Measurements from ENCODE around the gene ZSCAN5A. TPM values are rescaled to one million over a fixed set of nuclear protein-coding genes. Genes with fewer than 3 reads are reported as not detected.
A peak's percentile ranks its signal among the peaks of the same experiment; 100 is the strongest.
"Not testable (repeated sequence)": the region's sequence is repeated elsewhere in the genome, so short reads cannot be mapped to it uniquely, and the experiment has no call there.

ZSCAN5A gene
- total and polyA plus RNA-seq, 4 donors = 1.7 to 13.8 (median 9.0) TPM

GRCh38 chr19:56217039-56217949 is 97.3 kb downstream of the ZSCAN5A start:
- ATAC-seq (ENCODE audit: low FRiP score) (peak; percentile 44), DNase-seq (peak in 1 of 2 donors; percentile 48)
- H3K4me1 ChIP-seq (ENCODE audit: control insufficient read depth in 1 of 2, insufficient read depth in 2 of 2, low read length in 2 of 2) = no peaks in the 10 kb centered on the region
- H3K27me3 ChIP-seq (ENCODE audit: control insufficient read depth in 1 of 2, insufficient read depth in 2 of 2, low read length in 1 of 2) = no peaks in the 10 kb centered on the region
- 3 to 4% methylated on average over 71 to 79 of the region's 79 CpGs for WGBS, 2 donors
- no peak overlapping the region for H3K4me3 ChIP-seq (ENCODE audit: low read length in 2 of 2)
- H3K9me3 ChIP-seq (ENCODE audit: control insufficient read depth, low read length) = no peaks in the 10 kb centered on the region
- no peak overlapping the region for H3K27ac ChIP-seq (ENCODE audit: low read depth in 1 of 2, low read length in 2 of 2)
- intact Hi-C loops (cut with DNase I) = no loop called here
- H3K36me3 ChIP-seq (ENCODE audit: control insufficient read depth in 1 of 2, insufficient read depth in 2 of 2, low read length in 1 of 2) = no peaks in the 10 kb centered on the region

GRCh38 chr19:56211718-56212117 is 102.9 kb downstream of the ZSCAN5A start:
- H3K27ac ChIP-seq (ENCODE audit: low read depth in 1 of 2, low read length in 2 of 2) = no peak overlapping the region
- no peak overlapping the region for H3K4me3 ChIP-seq (ENCODE audit: low read length in 2 of 2)
- no peak for ATAC-seq (ENCODE audit: low FRiP score)
- H3K9me3 ChIP-seq (ENCODE audit: control insufficient read depth, low read length) = no peaks in the 10 kb centered on the region
- no peaks in the 10 kb centered on the region for H3K27me3 ChIP-seq (ENCODE audit: control insufficient read depth in 1 of 2, insufficient read depth in 2 of 2, low read length in 1 of 2)
- DNase-seq = no peak
- no peaks in the 10 kb centered on the region for H3K36me3 ChIP-seq (ENCODE audit: control insufficient read depth in 1 of 2, insufficient read depth in 2 of 2, low read length in 1 of 2)
- intact Hi-C loops (cut with DNase I) = no loop called here
- H3K4me1 ChIP-seq (ENCODE audit: control insufficient read depth in 1 of 2, insufficient read depth in 2 of 2, low read length in 2 of 2) = no peaks in the 10 kb centered on the region
- 58 to 67% methylated on average over 4 of the region's 4 CpGs for WGBS, 2 donors

- H3K27ac ChIP-seq (ENCODE audit: low read depth in 1 of 2, low read length in 2 of 2); H3K36me3 ChIP-seq (ENCODE audit: control insufficient read depth in 1 of 2, insufficient read depth in 2 of 2, low read length in 1 of 2); H3K4me1 ChIP-seq (ENCODE audit: control insufficient read depth in 1 of 2, insufficient read depth in 2 of 2, low read length in 2 of 2); H3K9me3 ChIP-seq (ENCODE audit: control insufficient read depth, low read length); ATAC-seq (ENCODE audit: low FRiP score); H3K27me3 ChIP-seq (ENCODE audit: control insufficient read depth in 1 of 2, insufficient read depth in 2 of 2, low read length in 1 of 2); H3K4me3 ChIP-seq (ENCODE audit: low read length in 2 of 2); DNase-seq; intact Hi-C loops (cut with DNase I): not testable (repeated sequence)
- 86 to 88% methylated on average over 9 of the region's 9 CpGs for WGBS, 2 donors
Observed at GRCh38 chr19:56210036-56210435, 104.6 kb downstream of the ZSCAN5A start.

- DNase-seq (no peak), ATAC-seq (ENCODE audit: low FRiP score) (no peak)
- no peaks in the 10 kb centered on the region for H3K9me3 ChIP-seq (ENCODE audit: control insufficient read depth, low read length)
- no peaks in the 10 kb centered on the region for H3K27me3 ChIP-seq (ENCODE audit: control insufficient read depth in 1 of 2, insufficient read depth in 2 of 2, low read length in 1 of 2)
- WGBS, 2 donors = 76% methylated on average over 12 of the region's 12 CpGs
- no peaks in the 10 kb centered on the region for H3K36me3 ChIP-seq (ENCODE audit: control insufficient read depth in 1 of 2, insufficient read depth in 2 of 2, low read length in 1 of 2)
- H3K4me3 ChIP-seq (ENCODE audit: low read length in 2 of 2) = no peak overlapping the region
- no peak overlapping the region for H3K27ac ChIP-seq (ENCODE audit: low read depth in 1 of 2, low read length in 2 of 2)
- no peaks in the 10 kb centered on the region for H3K4me1 ChIP-seq (ENCODE audit: control insufficient read depth in 1 of 2, insufficient read depth in 2 of 2, low read length in 2 of 2)
- intact Hi-C loops (cut with DNase I) = no loop called here
Observed at GRCh38 chr19:56209091-56209490, 105.5 kb downstream of the ZSCAN5A start.

GRCh38 chr19:56207581-56207980 is 107.1 kb downstream of the ZSCAN5A start:
- H3K27ac ChIP-seq (ENCODE audit: low read depth in 1 of 2, low read length in 2 of 2); ATAC-seq (ENCODE audit: low FRiP score); H3K9me3 ChIP-seq (ENCODE audit: control insufficient read depth, low read length); intact Hi-C loops (cut with DNase I); H3K36me3 ChIP-seq (ENCODE audit: control insufficient read depth in 1 of 2, insufficient read depth in 2 of 2, low read length in 1 of 2); DNase-seq; H3K4me1 ChIP-seq (ENCODE audit: control insufficient read depth in 1 of 2, insufficient read depth in 2 of 2, low read length in 2 of 2); H3K27me3 ChIP-seq (ENCODE audit: control insufficient read depth in 1 of 2, insufficient read depth in 2 of 2, low read length in 1 of 2); H3K4me3 ChIP-seq (ENCODE audit: low read length in 2 of 2): not testable (repeated sequence)
- WGBS, 2 donors = 67 to 76% methylated on average over 4 to 5 of the region's 5 CpGs

DNA sequence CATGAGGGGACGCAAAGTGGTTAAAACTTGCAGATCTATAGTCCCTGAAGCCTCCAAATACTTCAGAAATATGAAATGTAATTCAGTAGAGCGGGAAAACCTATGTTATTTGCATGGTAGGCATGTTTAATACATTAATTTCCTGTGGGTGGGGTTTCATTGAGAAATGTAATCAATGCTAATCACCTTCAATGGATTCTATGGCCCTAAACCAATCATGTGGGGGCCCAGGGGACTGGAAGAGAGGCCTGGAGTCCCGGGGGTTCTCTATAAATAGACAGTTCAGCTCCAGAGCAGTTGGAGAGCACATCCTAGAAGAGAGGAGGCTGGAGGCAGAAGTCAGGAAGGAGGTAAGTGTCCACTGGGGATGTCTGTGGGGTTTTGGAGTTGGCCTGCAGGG is 112.7 kb downstream of the ZSCAN5A start, which contains the start of gene ZSCAN5C:
Gene ZSCAN5C, plus strand, starts transcription at position 301 of the 400 bp plus-strand sequence. CDS start 3,641 bp downstream, outside the sequence.
- DNase-seq (no peak), ATAC-seq (ENCODE audit: low FRiP score) (no peak)
- Histone ChIP-seq H3K4me3 (ENCODE audit: low read length in 2 of 2) (no peak within 1 kb of the TSS), H3K4me1 (ENCODE audit: control insufficient read depth in 1 of 2, insufficient read depth in 2 of 2, low read length in 2 of 2) (no peaks in the 10 kb centered on the region), H3K27me3 (ENCODE audit: control insufficient read depth in 1 of 2, insufficient read depth in 2 of 2, low read length in 1 of 2) (no peaks in the 10 kb centered on the region), H3K27ac (ENCODE audit: low read depth in 1 of 2, low read length in 2 of 2) (no peak within 1 kb of the TSS), H3K36me3 (ENCODE audit: control insufficient read depth in 1 of 2, insufficient read depth in 2 of 2, low read length in 1 of 2) (no peaks in the 10 kb centered on the region), H3K9me3 (ENCODE audit: control insufficient read depth, low read length) (no peaks in the 10 kb centered on the region)
- intact Hi-C loops (cut with DNase I) = no loop called here
- 55 to 58% methylated on average over 3 of the region's 3 CpGs for WGBS, 2 donors

DNA sequence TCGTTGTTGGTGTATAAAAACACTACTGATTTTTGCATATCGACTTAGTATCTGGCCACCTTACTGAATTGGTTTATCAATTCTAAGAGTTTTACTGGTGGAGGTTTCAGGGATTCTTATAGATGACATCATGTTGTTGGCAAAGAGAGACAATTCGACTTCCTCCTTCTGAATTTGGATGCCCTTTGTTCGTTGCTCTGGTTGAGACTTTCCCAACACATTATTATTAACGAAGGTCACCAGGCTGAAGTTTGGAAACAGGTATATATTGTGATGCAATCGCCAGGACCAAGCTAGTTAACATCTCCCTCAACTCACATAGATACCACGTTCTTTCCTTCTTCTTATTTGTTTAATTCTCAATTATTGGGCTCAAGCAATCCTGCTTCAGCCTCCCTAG is 115.0 kb downstream of the ZSCAN5A start:
- intact Hi-C loops (cut with DNase I) = no loop called here
- WGBS, 2 donors = 56 to 60% methylated on average over 7 of the region's 7 CpGs
- DNase-seq (no peak), ATAC-seq (ENCODE audit: low FRiP score) (no peak)
- H3K4me3 ChIP-seq (ENCODE audit: low read length in 2 of 2) = no peak overlapping the region
- no peaks in the 10 kb centered on the region for H3K9me3 ChIP-seq (ENCODE audit: control insufficient read depth, low read length)
- no peaks in the 10 kb centered on the region for H3K36me3 ChIP-seq (ENCODE audit: control insufficient read depth in 1 of 2, insufficient read depth in 2 of 2, low read length in 1 of 2)
- no peaks in the 10 kb centered on the region for H3K4me1 ChIP-seq (ENCODE audit: control insufficient read depth in 1 of 2, insufficient read depth in 2 of 2, low read length in 2 of 2)
- no peak overlapping the region for H3K27ac ChIP-seq (ENCODE audit: low read depth in 1 of 2, low read length in 2 of 2)
- H3K27me3 ChIP-seq (ENCODE audit: control insufficient read depth in 1 of 2, insufficient read depth in 2 of 2, low read length in 1 of 2) = no peaks in the 10 kb centered on the region

DNA sequence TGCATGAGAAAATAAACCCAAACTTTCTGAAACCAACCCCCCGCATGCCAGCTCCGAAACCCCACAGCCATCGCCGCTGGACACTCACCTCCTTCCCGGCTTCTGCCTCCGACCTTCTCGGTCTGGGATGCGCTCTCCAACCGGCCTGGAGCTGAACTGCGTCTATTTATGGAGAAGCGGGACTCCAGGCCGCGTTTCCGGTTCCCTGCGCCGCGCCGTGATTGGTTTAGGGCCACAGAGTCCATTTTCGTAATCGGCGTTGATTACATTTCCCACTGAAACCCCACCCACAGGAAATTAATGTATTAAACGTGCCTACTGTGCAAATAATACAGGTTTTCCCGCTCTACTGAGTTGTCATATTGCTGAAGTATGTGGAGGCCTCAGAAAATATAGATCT is 117.0 kb downstream of the ZSCAN5A start, which contains the start of gene ZSCAN5B:
Gene ZSCAN5B, minus strand, starts transcription at position 138 of the 400 bp plus-strand sequence. CDS start 4,731 bp downstream, outside the sequence.
- 87% methylated on average over 23 of the region's 23 CpGs for WGBS, 2 donors
- intact Hi-C loops (cut with DNase I); H3K27ac ChIP-seq (ENCODE audit: low read depth in 1 of 2, low read length in 2 of 2); DNase-seq; H3K27me3 ChIP-seq (ENCODE audit: control insufficient read depth in 1 of 2, insufficient read depth in 2 of 2, low read length in 1 of 2); H3K9me3 ChIP-seq (ENCODE audit: control insufficient read depth, low read length); H3K4me1 ChIP-seq (ENCODE audit: control insufficient read depth in 1 of 2, insufficient read depth in 2 of 2, low read length in 2 of 2); H3K4me3 ChIP-seq (ENCODE audit: low read length in 2 of 2); H3K36me3 ChIP-seq (ENCODE audit: control insufficient read depth in 1 of 2, insufficient read depth in 2 of 2, low read length in 1 of 2); ATAC-seq (ENCODE audit: low FRiP score): not testable (repeated sequence)

Data from aorta (tissue), 5 donors.